ENCODE results near the gene RFXANK. TPM values are rescaled to one million over a fixed set of nuclear protein-coding genes. Genes with fewer than 3 reads are reported as not detected.

RFXANK gene
- total and polyA plus RNA-seq, 2 donors, result 136 to 144 TPM

DNA sequence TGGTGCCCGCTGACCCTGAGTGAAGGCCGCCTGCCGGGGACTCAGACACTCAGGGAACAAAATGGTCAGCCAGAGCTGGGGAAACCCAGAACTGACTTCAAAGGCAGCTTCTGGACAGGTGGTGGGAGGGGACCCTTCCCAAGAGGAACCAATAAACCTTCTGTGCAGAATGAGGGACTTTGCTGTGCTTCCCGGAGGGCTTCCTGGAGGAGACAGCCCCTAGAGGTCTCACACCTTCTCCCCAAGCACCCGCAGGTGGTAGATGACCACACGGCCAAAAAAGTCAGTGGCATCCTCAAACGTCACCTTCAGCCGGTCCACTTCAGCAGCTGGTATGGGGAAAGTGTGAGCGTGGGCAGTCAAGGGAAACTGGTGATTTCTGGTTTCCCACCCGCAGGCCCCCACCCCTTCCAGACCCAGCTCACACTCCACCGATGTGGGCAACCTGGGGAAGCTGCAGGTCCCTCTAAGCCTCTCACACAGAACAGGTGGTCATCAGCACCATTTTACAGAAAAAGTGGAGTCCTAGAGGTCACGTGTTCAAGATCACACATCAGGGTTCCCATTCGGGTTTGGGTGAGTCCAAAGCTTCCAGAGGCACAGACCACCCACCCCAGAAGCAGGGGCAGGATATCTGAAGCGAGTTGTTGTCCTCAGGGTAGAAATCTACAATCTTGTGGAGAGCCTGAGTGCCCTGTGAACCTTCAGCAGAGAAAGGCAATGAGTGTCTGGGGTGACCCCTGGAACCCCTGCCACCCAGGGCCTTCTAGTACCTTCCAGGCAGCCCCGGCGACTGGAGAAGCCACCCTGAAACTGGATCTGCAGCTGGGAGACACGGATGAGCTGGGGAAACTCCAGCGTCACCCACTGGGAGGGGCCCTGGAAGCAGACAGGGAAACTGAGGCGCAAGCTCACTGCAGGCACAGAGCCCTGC lies 9.9 kb downstream of the RFXANK start:
- H3K4me1 ChIP-seq (ENCODE audit: control insufficient read depth in 2 of 2, insufficient read depth in 2 of 2, low read length in 2 of 2), result peaks cover 9 to 14% of the 10 kb centered on the region in 2 donors
- DNase-seq (ENCODE audit: low read depth in 6 of 9, low spot score in 9 of 9), result no peak
- H3K4me3 ChIP-seq (ENCODE audit: low read length in 2 of 2), result peak overlapping the region in 1 of 2 donors; percentile 64
- no peak overlapping the region for H3K27ac ChIP-seq (ENCODE audit: low read depth in 1 of 2, low read length in 1 of 2)
- H3K36me3 ChIP-seq (ENCODE audit: control insufficient read depth in 2 of 2, insufficient read depth in 2 of 2, low read length in 1 of 2), result peaks cover 25 to 33% of the 10 kb centered on the region in 2 donors
- H3K9me3 ChIP-seq (ENCODE audit: control insufficient read depth in 2 of 2, insufficient read depth in 1 of 2, low read length in 1 of 2), result no peaks in the 10 kb centered on the region
- WGBS, result 89% methylated on average over 19 of the region's 19 CpGs
- H3K27me3 ChIP-seq (ENCODE audit: control insufficient read depth in 2 of 2, insufficient read depth in 1 of 2, low read length in 1 of 2), result peaks cover 0 to 17% of the 10 kb centered on the region in 2 donors

- Histone ChIP-seq H3K27me3 (ENCODE audit: control insufficient read depth in 2 of 2, insufficient read depth in 1 of 2, low read length in 1 of 2) (peaks cover 0 to 20% of the 10 kb centered on the region in 2 donors), H3K36me3 (ENCODE audit: control insufficient read depth in 2 of 2, insufficient read depth in 2 of 2, low read length in 1 of 2) (peaks cover 20 to 26% of the 10 kb centered on the region in 2 donors), H3K9me3 (ENCODE audit: control insufficient read depth in 2 of 2, insufficient read depth in 1 of 2, low read length in 1 of 2) (no peaks in the 10 kb centered on the region), H3K4me3 (ENCODE audit: low read length in 2 of 2) (peak overlapping the region; percentile 64 to 72), H3K4me1 (ENCODE audit: control insufficient read depth in 2 of 2, insufficient read depth in 2 of 2, low read length in 2 of 2) (peaks cover 9 to 14% of the 10 kb centered on the region in 2 donors), H3K27ac (ENCODE audit: low read depth in 1 of 2, low read length in 1 of 2) (peak overlapping the region; percentile 58 to 84)
- 31% methylated on average over 11 of the region's 11 CpGs for WGBS
- no peak for DNase-seq (ENCODE audit: low read depth in 6 of 9, low spot score in 9 of 9)
These were observed 10.6 kb downstream of the RFXANK start for GRCh38 chr19:19202707-19203011.

- Histone ChIP-seq H3K9me3 (ENCODE audit: control insufficient read depth in 2 of 2, insufficient read depth in 1 of 2, low read length in 1 of 2) (no peaks in the 10 kb centered on the region), H3K27ac (ENCODE audit: low read depth in 1 of 2, low read length in 1 of 2) (peak within 1 kb of the TSS; percentile 58 to 84), H3K27me3 (ENCODE audit: control insufficient read depth in 2 of 2, insufficient read depth in 1 of 2, low read length in 1 of 2) (peaks cover 0 to 20% of the 10 kb centered on the region in 2 donors), H3K4me3 (ENCODE audit: low read length in 2 of 2) (peak within 1 kb of the TSS; percentile 64 to 72), H3K4me1 (ENCODE audit: control insufficient read depth in 2 of 2, insufficient read depth in 2 of 2, low read length in 2 of 2) (peaks cover 9 to 14% of the 10 kb centered on the region in 2 donors), H3K36me3 (ENCODE audit: control insufficient read depth in 2 of 2, insufficient read depth in 2 of 2, low read length in 1 of 2) (peaks cover 17 to 21% of the 10 kb centered on the region in 2 donors)
- WGBS, result 7% methylated on average over 60 of the region's 60 CpGs
- DNase-seq (ENCODE audit: low read depth in 6 of 9, low spot score in 9 of 9), result peak; percentile 76 to 95 (median 86)
These were observed 11.2 kb downstream of the RFXANK start, which contains the start of gene NR2C2AP for GRCh38 chr19:19203012-19203856. Gene NR2C2AP (minus strand): TSS chr19:19203414. CDS start chr19:19203060, 354 bp downstream.

- no peak for DNase-seq (ENCODE audit: low read depth in 6 of 9, low spot score in 9 of 9)
- H3K4me3 ChIP-seq (ENCODE audit: low read length in 2 of 2), result no peak overlapping the region
- peaks cover 0 to 22% of the 10 kb centered on the region in 2 donors for H3K27me3 ChIP-seq (ENCODE audit: control insufficient read depth in 2 of 2, insufficient read depth in 1 of 2, low read length in 1 of 2)
- H3K4me1 ChIP-seq (ENCODE audit: control insufficient read depth in 2 of 2, insufficient read depth in 2 of 2, low read length in 2 of 2), result peaks cover 9 to 14% of the 10 kb centered on the region in 2 donors
- no peaks in the 10 kb centered on the region for H3K9me3 ChIP-seq (ENCODE audit: control insufficient read depth in 2 of 2, insufficient read depth in 1 of 2, low read length in 1 of 2)
- WGBS, result 77% methylated on average over 13 of the region's 13 CpGs
- peaks cover 10 to 11% of the 10 kb centered on the region in 2 donors for H3K36me3 ChIP-seq (ENCODE audit: control insufficient read depth in 2 of 2, insufficient read depth in 2 of 2, low read length in 1 of 2)
- no peak overlapping the region for H3K27ac ChIP-seq (ENCODE audit: low read depth in 1 of 2, low read length in 1 of 2)
These were observed 12.1 kb downstream of the RFXANK start for GRCh38 chr19:19204181-19204580.

DNA sequence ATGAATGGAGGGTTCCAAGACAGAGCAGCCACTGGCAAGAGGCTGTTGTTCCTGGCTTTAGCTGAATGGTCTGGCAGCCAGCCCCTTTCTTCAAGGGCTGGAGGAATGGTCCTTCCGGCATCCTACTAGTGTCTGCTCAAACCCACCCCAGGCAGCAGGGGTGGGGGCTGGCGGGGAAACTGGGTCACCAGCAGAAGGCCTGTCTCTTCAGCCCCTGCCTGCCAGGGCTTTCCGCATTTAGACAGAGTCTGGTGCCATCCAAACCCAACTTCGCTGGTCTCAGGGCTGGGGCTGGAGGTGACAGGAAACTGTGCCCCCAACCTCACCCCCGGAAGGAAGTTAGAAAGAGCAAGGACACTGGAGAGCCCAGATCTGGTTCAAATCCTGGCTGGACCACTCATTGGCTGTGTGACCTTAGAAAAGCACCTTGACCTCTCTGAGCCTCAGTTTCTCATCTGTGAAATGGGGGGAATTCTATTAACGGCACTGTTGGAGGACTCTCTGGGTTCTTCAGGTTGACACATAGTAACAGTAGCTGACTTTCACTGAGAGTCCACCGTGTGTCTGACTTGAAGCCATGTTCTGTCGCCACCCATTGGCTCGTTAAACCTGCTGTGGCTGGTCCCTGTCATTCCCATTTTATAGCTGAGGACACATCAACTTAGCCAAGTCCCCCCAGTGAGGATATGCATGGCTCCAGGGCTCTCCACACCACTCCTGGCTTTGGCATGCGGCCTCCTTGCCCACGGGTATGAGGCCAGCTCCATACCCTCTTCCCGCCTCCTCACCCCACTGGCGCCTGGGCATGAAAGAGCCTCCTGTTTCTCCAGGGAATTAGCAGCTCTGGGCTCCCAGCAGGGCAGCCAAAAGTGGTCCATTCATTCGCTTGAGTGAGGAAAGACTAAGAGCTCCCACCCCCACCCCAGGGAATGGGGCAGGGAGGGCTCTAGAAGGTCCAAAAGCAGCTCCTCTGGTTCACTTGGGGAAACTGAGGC lies 13.7 kb downstream of the RFXANK start:
- WGBS, result 68% methylated on average over 14 of the region's 14 CpGs

DNA sequence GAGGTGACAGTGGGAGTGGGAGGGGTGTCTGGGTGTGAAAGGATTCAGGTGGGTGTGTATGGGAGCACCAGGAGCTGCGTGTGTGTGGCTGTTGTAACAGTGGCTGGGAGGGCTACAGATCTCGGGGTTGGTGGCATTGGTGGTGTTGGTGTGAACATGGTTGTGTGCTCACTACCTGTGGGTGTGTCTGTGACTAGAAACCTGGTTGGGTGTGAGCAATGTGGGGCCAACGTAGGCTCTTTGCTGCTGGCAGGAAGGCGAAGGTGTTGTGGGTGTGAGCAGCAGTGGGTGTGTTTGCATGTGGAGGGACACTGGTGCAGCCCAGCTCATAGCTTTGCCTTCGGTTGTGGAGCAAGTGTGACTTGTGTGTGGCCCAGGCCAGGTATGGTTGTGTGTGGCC lies 14.9 kb downstream of the RFXANK start:
- Histone ChIP-seq H3K9me3 (ENCODE audit: control insufficient read depth in 2 of 2, insufficient read depth in 1 of 2, low read length in 1 of 2) (no peaks in the 10 kb centered on the region), H3K4me1 (ENCODE audit: control insufficient read depth in 2 of 2, insufficient read depth in 2 of 2, low read length in 2 of 2) (peaks cover 9 to 14% of the 10 kb centered on the region in 2 donors), H3K27ac (ENCODE audit: low read depth in 1 of 2, low read length in 1 of 2) (no peak overlapping the region), H3K4me3 (ENCODE audit: low read length in 2 of 2) (no peak overlapping the region), H3K36me3 (ENCODE audit: control insufficient read depth in 2 of 2, insufficient read depth in 2 of 2, low read length in 1 of 2) (peaks cover 0 to under 1% of the 10 kb centered on the region in 2 donors), H3K27me3 (ENCODE audit: control insufficient read depth in 2 of 2, insufficient read depth in 1 of 2, low read length in 1 of 2) (peaks cover 8 to 42% of the 10 kb centered on the region in 2 donors)
- 76% methylated on average over 5 of the region's 5 CpGs for WGBS
- no peak for DNase-seq (ENCODE audit: low read depth in 6 of 9, low spot score in 9 of 9)

More for the DNA sequence above, 13.7 kb downstream of the RFXANK start:
- H3K4me1 ChIP-seq (ENCODE audit: control insufficient read depth in 2 of 2, insufficient read depth in 2 of 2, low read length in 2 of 2), result peaks cover 9 to 14% of the 10 kb centered on the region in 2 donors
- peaks cover 4 to 8% of the 10 kb centered on the region in 2 donors for H3K36me3 ChIP-seq (ENCODE audit: control insufficient read depth in 2 of 2, insufficient read depth in 2 of 2, low read length in 1 of 2)
- H3K27ac ChIP-seq (ENCODE audit: low read depth in 1 of 2, low read length in 1 of 2), result no peak overlapping the region
- H3K4me3 ChIP-seq (ENCODE audit: low read length in 2 of 2), result no peak overlapping the region
- no peaks in the 10 kb centered on the region for H3K9me3 ChIP-seq (ENCODE audit: control insufficient read depth in 2 of 2, insufficient read depth in 1 of 2, low read length in 1 of 2)
- H3K27me3 ChIP-seq (ENCODE audit: control insufficient read depth in 2 of 2, insufficient read depth in 1 of 2, low read length in 1 of 2), result peaks cover 0 to 30% of the 10 kb centered on the region in 2 donors
- no peak for DNase-seq (ENCODE audit: low read depth in 6 of 9, low spot score in 9 of 9)

GRCh38 chr19:19207637-19208572 lies 15.8 kb downstream of the RFXANK start:
- peaks cover 15 to 52% of the 10 kb centered on the region in 2 donors for H3K27me3 ChIP-seq (ENCODE audit: control insufficient read depth in 2 of 2, insufficient read depth in 1 of 2, low read length in 1 of 2)
- H3K4me3 ChIP-seq (ENCODE audit: low read length in 2 of 2), result no peak overlapping the region
- H3K36me3 ChIP-seq (ENCODE audit: control insufficient read depth in 2 of 2, insufficient read depth in 2 of 2, low read length in 1 of 2), result no peaks in the 10 kb centered on the region
- no peaks in the 10 kb centered on the region for H3K9me3 ChIP-seq (ENCODE audit: control insufficient read depth in 2 of 2, insufficient read depth in 1 of 2, low read length in 1 of 2)
- 62% methylated on average over 8 of the region's 8 CpGs for WGBS
- no peak for DNase-seq (ENCODE audit: low read depth in 6 of 9, low spot score in 9 of 9)
- no peak overlapping the region for H3K27ac ChIP-seq (ENCODE audit: low read depth in 1 of 2, low read length in 1 of 2)
- peaks cover 3 to 5% of the 10 kb centered on the region in 2 donors for H3K4me1 ChIP-seq (ENCODE audit: control insufficient read depth in 2 of 2, insufficient read depth in 2 of 2, low read length in 2 of 2)

Measured in thymus (tissue), 11 donors.